Ovary (tissue), 3 donors: ENCODE measurements around the gene C18orf32.

Source experiments
- POLR2A ChIP-seq: fragments of 450-650 bp; IDR thresholded peaks from one replicate; pipeline ENCODE4 v1.6.1; 2017; ENCODE audit warnings: antibody characterized with exemption, mild to moderate bottlenecking, moderate library complexity
- TF ChIP-seq, protein P1 (sequence below), 3 donors: fragments of 450-650 bp in 2 of 3; fragments of 200-600 bp in 1 of 3; IDR thresholded peaks; one replicate each; pipeline versions ENCODE4 v1.5.1 to v1.8.0; 2016 to 2022; ENCODE audit warnings: antibody characterized with exemption in 3 of 3, mild to moderate bottlenecking in 1 of 3
- donor health status: DM: no; HTN: no; CAD: no.

DNA sequence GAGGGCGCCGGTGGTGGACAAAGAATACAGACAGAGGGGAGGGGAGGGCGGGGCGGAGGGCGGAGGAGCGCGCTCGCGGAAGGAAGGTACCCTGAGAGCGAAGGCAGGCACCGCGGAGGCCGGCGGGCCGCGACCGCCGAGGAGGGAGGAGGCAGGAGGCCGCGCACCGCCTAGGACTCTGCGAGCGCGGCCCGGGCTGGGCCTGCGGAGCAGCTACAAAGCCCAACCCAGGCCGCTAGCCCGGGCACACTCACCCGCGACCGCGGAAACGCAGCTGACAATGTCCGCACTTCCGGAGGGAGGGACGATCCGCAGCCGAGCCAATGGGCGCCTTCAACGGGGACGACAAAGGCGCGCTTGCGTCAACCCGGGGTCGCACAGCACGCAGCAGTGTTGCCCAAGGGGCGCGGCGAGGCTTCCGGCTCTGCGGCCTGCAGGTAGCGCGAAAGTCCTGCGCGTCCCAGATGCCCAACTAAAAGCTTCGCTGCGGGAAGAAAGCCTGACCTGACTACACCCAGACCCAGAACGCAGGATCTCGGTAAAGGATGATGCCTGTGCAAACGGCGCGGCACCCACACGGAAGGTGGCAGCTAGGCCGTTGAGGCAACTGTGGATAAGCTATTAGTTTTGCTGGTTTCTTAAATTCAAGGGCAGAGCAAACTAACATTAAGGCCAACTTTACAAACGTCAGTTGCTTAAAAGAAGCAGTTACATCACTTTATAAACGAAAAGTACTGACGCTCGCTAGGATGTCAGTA is at the start of gene C18orf32:
- peak; percentile 93 for TF ChIP-seq POLR2A
- TF ChIP-seq, protein P1, sequence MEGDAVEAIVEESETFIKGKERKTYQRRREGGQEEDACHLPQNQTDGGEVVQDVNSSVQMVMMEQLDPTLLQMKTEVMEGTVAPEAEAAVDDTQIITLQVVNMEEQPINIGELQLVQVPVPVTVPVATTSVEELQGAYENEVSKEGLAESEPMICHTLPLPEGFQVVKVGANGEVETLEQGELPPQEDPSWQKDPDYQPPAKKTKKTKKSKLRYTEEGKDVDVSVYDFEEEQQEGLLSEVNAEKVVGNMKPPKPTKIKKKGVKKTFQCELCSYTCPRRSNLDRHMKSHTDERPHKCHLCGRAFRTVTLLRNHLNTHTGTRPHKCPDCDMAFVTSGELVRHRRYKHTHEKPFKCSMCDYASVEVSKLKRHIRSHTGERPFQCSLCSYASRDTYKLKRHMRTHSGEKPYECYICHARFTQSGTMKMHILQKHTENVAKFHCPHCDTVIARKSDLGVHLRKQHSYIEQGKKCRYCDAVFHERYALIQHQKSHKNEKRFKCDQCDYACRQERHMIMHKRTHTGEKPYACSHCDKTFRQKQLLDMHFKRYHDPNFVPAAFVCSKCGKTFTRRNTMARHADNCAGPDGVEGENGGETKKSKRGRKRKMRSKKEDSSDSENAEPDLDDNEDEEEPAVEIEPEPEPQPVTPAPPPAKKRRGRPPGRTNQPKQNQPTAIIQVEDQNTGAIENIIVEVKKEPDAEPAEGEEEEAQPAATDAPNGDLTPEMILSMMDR (IDR thresholded peaks at IDR 0.05) = no peak
